Measurements from ENCODE around the gene ZNF236.

Gene ZNF236

DNA sequence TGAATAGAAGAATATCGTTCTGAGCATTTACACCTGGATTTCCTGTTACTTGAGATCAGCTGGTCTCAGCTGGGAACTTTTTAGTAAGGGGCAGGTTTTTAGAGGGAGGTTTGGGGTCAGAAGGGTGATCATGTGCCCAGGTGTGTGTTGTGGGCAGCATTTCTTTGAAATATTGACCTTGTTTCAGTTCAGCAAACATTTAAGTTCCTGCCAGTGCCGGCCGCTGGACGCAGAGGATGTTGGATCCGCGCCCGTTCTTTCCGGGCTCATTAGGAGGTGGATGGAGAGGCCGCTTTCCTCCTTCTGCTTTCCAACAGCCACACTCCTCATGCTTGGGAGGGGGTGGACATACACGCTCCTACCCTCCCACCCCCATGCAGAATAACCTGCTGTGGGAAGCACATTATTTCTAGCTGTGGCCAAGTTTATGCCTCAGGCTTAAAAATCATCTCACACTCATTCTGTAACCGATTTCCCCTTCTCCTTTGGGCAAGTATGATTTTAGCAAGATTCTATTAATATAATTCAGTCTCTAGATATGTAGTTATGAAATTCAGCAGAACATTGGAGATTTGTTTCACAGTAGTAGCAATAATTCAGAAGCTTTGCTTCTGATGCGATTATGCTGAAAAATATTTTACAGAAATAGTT is 131.4 kb downstream of the ZNF236 start:
- no peak overlapping the region for H2AFZ ChIP-seq (ENCODE audit: low read length)
- H3K79me2 ChIP-seq (ENCODE audit: insufficient read depth, low read length), result no peaks in the 10 kb centered on the region
- H3K4me3 ChIP-seq (ENCODE audit: low read depth, low read length, poor library complexity, severe bottlenecking), result no peak overlapping the region
- TF ChIP-seq EZH2 (IDR thresholded peaks at IDR 0.05; ENCODE audit: borderline replicate concordance, low read length), result no peak
- no peak overlapping the region for H3K9ac ChIP-seq (ENCODE audit: low read length)
- H3K36me3 ChIP-seq (ENCODE audit: insufficient read depth, low read length), result peaks cover 52% of the 10 kb centered on the region; the same call in 1 of the 2 replicates
- H3K4me2 ChIP-seq (ENCODE audit: low read length), result no peak overlapping the region
- H3K9me3 ChIP-seq (ENCODE audit: low read length), result no peaks in the 10 kb centered on the region
- H3K4me1 ChIP-seq (ENCODE audit: insufficient read depth, low read length, severe bottlenecking), result peaks cover 7% of the 10 kb centered on the region
- H3K27me3 ChIP-seq (ENCODE audit: insufficient read depth, low read length), result no peaks in the 10 kb centered on the region
- H3F3A ChIP-seq (ENCODE audit: insufficient read depth, low read length), result no peaks in the 10 kb centered on the region
- no peaks in the 10 kb centered on the region for H4K20me1 ChIP-seq (ENCODE audit: insufficient read depth, low read length)
- no peak overlapping the region for H3K27ac ChIP-seq (ENCODE audit: low read depth, low read length, poor library complexity, severe bottlenecking)
- H3K9me2 ChIP-seq (ENCODE audit: low read depth, low read length), result no peaks in the 10 kb centered on the region

- Histone ChIP-seq H3K4me1 (ENCODE audit: insufficient read depth, low read length, severe bottlenecking) (peaks cover 7% of the 10 kb centered on the region), H3K9me2 (ENCODE audit: low read depth, low read length) (no peaks in the 10 kb centered on the region), H2AFZ (ENCODE audit: low read length) (no peak overlapping the region), H3K36me3 (ENCODE audit: insufficient read depth, low read length) (peaks cover 48% of the 10 kb centered on the region; the same call in 1 of the 2 replicates), H4K20me1 (ENCODE audit: insufficient read depth, low read length) (no peaks in the 10 kb centered on the region), H3K4me2 (ENCODE audit: low read length) (no peak overlapping the region), H3K9me3 (ENCODE audit: low read length) (no peaks in the 10 kb centered on the region), H3K9ac (ENCODE audit: low read length) (no peak overlapping the region), H3K27ac (ENCODE audit: low read depth, low read length, poor library complexity, severe bottlenecking) (no peak overlapping the region), H3K79me2 (ENCODE audit: insufficient read depth, low read length) (no peaks in the 10 kb centered on the region), H3K27me3 (ENCODE audit: insufficient read depth, low read length) (no peaks in the 10 kb centered on the region), H3F3A (ENCODE audit: insufficient read depth, low read length) (no peaks in the 10 kb centered on the region), H3K4me3 (ENCODE audit: low read depth, low read length, poor library complexity, severe bottlenecking) (no peak overlapping the region)
- TF ChIP-seq EZH2 (IDR thresholded peaks at IDR 0.05; ENCODE audit: borderline replicate concordance, low read length) (no peak), CTCF (IDR thresholded peaks at IDR 0.05; ENCODE audit: low read length) (no peak)
These were observed 133.3 kb downstream of the ZNF236 start for GRCh38 chr18:76955524-76956170.

GRCh38 chr18:76956648-76957047 is 134.3 kb downstream of the ZNF236 start:
- H3K79me2 ChIP-seq (ENCODE audit: insufficient read depth, low read length), result no peaks in the 10 kb centered on the region
- H4K20me1 ChIP-seq (ENCODE audit: insufficient read depth, low read length), result no peaks in the 10 kb centered on the region
- H2AFZ ChIP-seq (ENCODE audit: low read length), result no peak overlapping the region
- no peaks in the 10 kb centered on the region for H3F3A ChIP-seq (ENCODE audit: insufficient read depth, low read length)
- no peak for TF ChIP-seq CTCF (IDR thresholded peaks at IDR 0.05; ENCODE audit: low read length)
- TF ChIP-seq EZH2 (IDR thresholded peaks at IDR 0.05; ENCODE audit: borderline replicate concordance, low read length), result no peak
- H3K36me3 ChIP-seq (ENCODE audit: insufficient read depth, low read length), result peaks cover 54% of the 10 kb centered on the region
- H3K9me2 ChIP-seq (ENCODE audit: low read depth, low read length), result no peaks in the 10 kb centered on the region
- H3K4me2 ChIP-seq (ENCODE audit: low read length), result no peak overlapping the region
- H3K4me1 ChIP-seq (ENCODE audit: insufficient read depth, low read length, severe bottlenecking), result peaks cover 7% of the 10 kb centered on the region
- no peaks in the 10 kb centered on the region for H3K27me3 ChIP-seq (ENCODE audit: insufficient read depth, low read length)
- H3K4me3 ChIP-seq (ENCODE audit: low read depth, low read length, poor library complexity, severe bottlenecking), result no peak overlapping the region
- H3K9me3 ChIP-seq (ENCODE audit: low read length), result no peaks in the 10 kb centered on the region
- H3K9ac ChIP-seq (ENCODE audit: low read length), result no peak overlapping the region
- no peak overlapping the region for H3K27ac ChIP-seq (ENCODE audit: low read depth, low read length, poor library complexity, severe bottlenecking)
